ENCODE results near the gene UBR3.
"Not testable (repeated sequence)": the region's sequence is repeated elsewhere in the genome, so short reads cannot be mapped to it uniquely, and the experiment has no call there.

The UBR3 gene

DNA sequence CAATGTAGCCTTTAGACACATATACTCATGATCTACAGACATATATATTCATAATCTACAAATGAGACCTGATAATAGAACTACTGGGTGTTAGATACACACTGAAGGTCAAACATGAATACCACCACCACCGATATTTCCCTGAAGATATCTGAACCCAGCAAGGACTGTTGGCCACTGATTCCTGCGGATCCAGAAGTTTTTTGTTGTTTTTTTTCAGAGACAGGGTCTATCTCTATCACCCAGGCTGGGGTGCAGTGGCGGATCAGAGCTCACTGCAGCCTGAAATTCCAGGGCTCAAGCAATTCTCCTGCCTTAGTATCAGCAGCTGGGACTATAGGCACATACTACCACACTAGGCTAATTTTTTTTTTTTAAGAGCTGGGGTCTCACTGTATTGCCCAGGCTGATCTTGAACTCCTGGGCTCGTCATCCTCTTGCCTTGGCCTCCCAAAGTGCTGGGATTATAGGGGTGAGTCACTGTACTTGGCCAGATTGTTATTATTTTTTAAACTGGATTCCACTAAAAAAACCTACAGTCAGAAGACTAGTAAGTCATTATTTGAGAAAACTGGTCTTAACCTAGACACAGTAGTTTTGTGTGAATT is 4.4 kb upstream of the UBR3 start:
- DNase-seq = no peak

DNA sequence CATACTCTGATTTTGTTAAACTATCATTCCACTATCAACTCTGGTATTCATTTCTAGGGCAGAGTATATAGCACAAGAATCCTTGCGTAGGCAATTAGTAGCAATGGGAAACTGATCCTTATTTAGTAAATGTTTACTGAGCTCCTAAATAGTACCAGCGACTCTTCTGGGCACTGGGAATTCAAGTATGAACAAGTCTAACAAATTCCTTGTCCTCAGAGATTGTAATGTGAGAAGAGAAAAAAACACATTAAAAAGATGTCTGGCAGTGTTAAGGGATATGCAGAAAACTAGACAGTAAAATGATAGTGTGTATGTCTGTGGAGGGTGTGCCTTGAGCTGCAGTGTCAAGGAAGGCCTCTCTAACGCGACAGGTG is 3.3 kb upstream of the UBR3 start:
- DNase-seq = no peak

DNA sequence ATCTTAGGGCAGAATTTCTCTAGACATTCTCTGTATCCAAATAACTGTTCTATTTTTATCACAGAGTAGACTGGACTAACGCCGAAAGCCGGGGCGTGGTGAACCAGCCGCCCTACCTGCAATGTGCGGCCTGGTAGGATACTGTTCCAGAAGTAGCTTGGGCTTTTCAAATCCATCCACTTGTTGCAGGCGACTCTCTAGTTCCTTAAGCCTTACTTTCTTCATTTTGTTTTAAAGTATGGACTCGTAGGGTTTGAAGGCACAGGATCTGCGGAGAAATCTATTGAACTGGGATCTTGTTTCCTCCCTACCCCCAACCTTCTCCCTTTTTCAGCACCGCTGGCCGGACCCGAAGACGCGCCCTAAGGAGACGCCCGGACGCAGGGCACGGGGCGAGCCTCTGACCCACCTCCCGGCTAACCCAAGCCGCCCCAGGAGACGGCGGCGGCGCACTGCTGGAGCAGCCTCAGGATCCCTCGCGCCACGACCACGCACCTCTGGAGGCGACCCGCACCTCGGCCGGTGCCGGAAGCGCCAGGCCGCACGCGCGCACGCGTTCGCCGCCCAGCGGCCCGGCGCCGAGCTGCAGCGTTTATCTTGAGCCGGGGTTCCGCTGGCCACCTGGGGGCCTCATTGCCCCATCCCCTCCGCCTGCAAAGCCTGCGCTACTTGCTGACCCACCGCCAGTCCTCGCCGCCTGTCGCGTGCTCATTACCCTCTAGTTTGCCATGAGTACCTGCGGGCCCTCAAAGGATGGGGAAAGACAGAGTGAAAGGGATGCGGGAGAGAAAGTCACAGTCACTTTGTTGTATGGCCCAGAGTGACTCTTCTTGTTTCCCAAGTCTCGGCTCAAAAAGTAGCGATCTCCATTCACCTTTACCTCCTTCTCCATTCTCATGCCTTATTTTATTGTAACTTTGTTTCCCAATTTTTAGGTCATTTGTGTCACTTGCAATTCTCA is 2.6 kb upstream of the UBR3 start, which contains the start of gene METTL5:
METTL5 (minus strand) TSS at position 533 of the 961 bp plus-strand sequence; CDS start at position 225, 308 bp downstream.
- DNase-seq = peak; percentile 88

- peak; percentile 67 for DNase-seq
Measured at GRCh38 chr2:169828141-169828811, 1.0 kb downstream of the UBR3 start.

GRCh38 chr2:169834401-169834800 is 7.1 kb downstream of the UBR3 start:
- no peak for DNase-seq

- no peak for DNase-seq
Measured at GRCh38 chr2:169838743-169839489, 11.7 kb downstream of the UBR3 start.

- no peak for DNase-seq
Measured at GRCh38 chr2:169839954-169840746, 12.9 kb downstream of the UBR3 start.

DNA sequence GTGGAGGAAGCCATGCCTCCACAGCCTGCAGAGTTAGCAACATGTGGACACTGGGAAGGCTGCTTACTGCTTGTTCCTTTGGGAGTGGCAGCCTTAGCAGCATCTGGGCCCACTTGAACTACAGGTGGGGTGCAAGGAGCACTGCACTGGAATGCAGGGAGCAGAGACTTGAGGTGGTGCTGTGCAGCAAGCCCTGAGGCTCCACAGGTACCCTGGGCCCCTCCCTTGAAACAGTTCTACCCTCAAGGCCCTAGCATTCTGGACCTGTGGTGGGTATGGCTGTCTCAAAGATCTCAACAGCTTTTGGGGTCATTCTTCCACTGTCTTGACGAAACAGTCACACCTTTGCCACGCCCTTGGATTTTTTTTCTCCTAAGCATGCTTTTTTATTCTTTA is 13.5 kb downstream of the UBR3 start:
- no peak for DNase-seq

- DNase-seq = not testable (repeated sequence)
Measured at GRCh38 chr2:169841625-169842024, 14.4 kb downstream of the UBR3 start.

GRCh38 chr2:169845016-169845415 is 17.8 kb downstream of the UBR3 start:
- no peak for DNase-seq

DNA sequence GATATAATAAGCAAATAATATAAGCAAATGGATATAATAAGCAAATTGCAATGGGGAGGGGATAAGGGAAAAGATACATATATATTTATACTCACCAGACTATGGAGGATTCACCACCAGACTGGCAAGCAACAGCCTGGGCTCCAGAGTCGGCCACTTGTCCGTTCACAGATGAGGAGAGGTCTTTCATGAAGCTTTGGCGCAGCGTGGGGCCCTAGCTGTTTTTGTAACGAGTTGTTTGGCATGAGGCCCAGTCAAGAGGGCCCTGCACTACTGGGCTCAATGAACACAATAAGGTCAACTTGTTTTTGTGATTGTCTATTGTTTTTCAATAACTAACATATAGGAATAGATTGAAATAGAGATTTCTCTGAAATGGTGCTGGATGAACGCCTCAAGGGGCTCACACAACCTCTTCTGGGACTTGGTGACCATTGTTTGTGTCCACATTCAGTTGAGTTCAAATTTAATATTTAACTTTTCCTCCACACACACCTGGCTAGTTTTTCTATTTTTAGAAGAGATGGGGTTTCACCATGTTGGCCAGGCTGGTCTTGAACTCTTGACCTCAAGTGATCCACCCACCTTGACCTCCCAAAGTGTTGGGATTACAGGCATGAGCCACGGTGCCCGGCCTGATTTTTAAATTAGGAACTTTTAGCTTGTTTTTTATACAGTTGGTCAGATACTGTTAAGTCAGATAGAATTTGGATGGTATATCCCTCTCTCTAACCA is 21.9 kb downstream of the UBR3 start:
- not testable (repeated sequence) for DNase-seq

DNA sequence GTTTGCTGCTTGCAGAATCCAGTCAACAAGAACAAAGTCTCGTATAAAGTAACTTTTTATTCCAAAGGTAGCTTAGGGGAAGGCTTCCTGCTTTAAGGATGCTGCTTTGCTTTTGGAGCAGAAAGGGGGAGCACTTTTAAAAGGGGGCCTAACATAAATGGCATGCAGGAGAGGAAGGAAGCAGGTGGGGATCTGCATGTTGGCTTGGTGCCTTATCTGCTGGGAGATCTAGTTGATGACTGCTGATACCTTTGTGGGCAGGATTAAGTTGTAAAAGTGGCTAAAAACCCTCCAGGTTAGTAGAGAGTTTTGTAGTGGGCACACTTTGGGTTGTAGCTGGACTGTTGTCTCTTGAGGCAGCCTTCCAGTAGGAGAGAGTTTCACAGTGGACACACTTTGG is 22.5 kb downstream of the UBR3 start:
- no peak for DNase-seq

DNA sequence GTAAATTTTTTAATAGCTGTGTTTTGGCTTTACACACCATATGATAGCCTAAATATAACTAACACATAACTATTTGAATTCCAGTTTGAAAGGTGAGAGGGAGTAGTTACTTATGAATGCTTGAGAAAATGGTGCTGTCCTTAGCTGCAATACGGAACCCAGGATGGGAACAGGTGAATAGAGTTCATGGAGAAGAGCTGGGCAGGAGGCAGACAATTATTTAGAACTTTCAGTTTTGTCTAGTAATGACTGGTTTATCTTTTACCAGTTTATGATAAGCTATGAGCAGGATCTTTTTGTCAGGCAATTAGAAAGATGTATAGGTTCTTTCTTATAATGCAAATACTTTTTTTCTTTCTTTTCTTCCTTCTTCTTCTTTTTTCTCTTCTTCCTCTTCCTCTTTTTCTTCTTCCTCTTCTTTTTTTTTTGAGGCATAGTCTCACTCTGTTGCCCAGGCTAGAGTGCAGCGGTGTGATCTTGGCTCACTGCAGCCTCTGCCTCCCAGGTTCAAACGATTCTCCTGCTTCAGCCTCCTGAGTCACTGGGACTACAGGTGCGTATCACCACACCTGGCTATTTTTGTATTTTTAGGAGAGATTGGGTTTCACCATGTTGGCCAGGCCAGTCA is 25.9 kb downstream of the UBR3 start:
- DNase-seq = no peak

DNA sequence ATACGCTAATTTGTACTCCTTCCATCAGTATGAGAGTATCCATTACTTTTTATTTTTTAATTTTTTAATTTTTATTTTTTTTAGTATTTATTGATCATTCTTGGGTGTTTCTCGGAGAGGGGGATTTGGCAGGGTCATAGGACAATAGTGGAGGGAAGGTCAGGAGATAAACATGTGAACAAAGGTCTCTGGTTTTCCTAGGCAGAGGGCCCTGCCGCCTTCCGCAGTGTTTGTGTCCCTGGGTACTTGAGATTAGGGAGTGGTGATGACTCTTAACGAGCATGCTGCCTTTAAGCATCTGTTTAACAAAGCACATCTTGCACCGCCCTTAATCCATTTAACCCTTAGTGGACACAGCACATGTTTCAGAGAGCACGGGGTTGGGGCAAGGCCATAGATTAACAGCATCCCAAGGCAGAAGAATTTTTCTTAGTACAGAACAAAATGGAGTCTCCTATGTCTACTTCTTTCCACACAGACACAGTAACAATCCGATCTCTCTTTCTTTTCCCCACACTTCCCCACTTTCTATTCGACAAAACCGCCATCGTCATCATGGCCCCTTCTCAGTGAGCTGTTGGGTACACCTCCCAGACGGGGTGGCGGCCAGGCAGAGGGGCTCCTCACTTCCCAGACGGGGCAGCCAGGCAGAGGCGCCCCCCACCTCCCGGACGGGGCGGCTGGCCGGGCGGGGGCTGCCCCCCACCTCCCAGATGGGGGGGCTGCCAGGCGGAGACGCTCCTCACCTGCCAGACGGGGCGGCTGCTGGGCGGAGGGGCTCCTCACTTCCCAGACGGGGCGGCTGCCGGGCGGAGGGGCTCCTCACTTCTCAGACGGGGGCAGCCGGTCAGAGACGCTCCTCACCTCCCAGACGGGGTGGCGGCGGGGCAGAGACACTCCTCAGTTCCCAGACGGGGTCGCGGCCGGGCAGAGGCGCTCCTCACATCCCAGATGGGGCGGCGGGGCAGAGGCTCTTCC is 28.3 kb downstream of the UBR3 start:
- DNase-seq = not testable (repeated sequence)

- no peak for DNase-seq
Measured at GRCh38 chr2:169859423-169859822, 32.2 kb downstream of the UBR3 start.

DNA sequence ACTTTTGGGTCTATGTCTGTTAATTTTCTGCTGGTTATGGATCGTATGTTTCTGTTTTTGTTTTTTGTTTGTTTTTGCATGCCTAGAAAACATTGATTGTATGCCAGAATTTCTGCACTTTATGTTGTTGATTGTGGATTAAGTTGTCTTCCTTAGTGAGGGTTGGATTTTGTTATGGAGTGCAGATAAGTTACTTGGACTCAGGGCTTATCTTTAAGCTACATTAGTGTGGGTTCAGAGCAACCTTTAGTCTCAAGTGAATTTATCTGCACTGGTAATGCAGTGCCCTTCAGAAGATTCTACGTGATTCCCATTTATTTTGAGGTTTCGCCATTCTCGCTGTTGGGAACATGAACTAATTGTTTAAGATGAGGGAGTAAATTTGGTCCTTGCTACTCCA is 32.9 kb downstream of the UBR3 start:
- DNase-seq = no peak

DNA sequence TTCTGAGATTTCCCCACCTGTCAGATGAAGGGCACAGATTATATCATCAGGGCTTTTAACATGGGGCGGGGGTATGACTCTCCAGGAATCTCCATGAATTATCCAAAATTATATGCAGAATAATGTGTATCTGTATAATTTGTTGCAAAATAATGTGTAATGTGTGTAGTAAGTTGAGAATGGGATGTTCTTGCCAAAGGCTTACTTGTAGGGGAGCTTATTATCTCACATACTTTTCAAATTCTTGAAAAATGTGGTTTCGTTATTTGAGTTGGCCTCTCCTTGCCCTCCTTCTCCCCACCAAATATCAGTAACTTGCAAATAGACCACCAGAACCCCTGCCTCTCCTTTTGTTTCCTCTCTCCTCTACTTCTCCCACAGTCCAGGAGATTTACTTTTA is 35.6 kb downstream of the UBR3 start:
- DNase-seq = no peak

- no peak for DNase-seq
Measured at GRCh38 chr2:169865492-169865891, 38.2 kb downstream of the UBR3 start.

DNA sequence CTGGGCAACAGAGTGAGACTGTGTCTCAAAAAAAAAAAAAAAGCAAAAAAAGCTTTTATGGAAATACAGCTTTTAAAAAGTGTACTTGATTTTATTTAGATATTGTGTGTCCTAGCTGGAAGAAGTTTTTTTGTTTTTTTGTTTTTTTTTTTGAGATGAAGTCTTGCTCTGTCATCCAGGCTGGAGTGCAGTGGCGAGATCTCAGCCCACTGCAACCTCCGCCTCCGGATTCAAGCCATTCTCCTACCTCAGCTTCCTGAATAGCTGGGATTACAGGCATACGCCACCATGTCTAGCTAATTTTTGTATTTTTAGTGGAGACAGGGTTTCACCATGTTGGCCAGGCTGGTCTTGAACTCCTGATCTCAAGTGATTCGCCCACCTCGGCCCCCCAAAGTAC is 39.0 kb downstream of the UBR3 start:
- DNase-seq = not testable (repeated sequence)

DNA sequence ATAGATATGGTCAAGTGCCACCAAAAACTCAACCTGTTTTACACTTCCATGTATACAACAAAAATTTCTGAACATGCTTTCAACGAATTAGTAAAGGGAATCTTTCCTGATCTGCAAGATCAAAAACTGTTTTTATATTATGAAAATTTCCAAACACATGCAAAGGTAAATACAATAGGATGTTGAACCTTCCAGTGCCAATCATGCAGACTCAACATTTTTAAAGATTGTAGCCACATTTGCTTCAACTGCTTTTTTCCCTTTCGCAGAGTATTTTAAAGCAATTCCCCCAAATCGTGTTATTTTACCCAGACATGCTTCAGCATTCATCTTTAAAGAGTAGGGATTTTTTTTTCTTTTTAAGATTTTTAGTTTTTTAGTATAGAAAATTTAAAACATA is 40.3 kb downstream of the UBR3 start:
- DNase-seq = no peak

Measured in stimulated activated CD4-positive, alpha-beta T cell treated with anti-CD3 and anti-CD28 coated beads, Interleukin-15, amount 100 ng/mL, for 24 hours (primary cell).